Endometrial microvascular endothelial cells (primary cell): ENCODE data around the gene BCL6. TPM values are rescaled to one million over a fixed set of nuclear protein-coding genes. Genes with fewer than 3 reads are reported as not detected.

Experiments used
- in situ Hi-C: cut with HindIII; loops from 2 replicates; pipeline ENCODE4 v1.10.0; 2017; ENCODE audit warnings: low sequenced_read_pairs, low pct_unique_long_range_greater_than_20kb; ENCODE audit errors: inconsistent ontology term
- total RNA-seq: library from RNA; depleted of rRNA; stranded (reverse); fragments of >200 nt; gene quantifications from one replicate; pipeline ENCODE4 v1.2.3, GENCODE V29; 2015; ENCODE audit errors: inconsistent ontology term

The BCL6 gene
- total RNA-seq, 1 donor from 2014 or later, result 8.3 TPM

GRCh38 chr3:187765342-187765741 is 20.1 kb upstream of the BCL6 start:
- in situ Hi-C loops, result no loop called here

GRCh38 chr3:187763850-187764648 is 18.8 kb upstream of the BCL6 start:
- in situ Hi-C loops, result no loop called here

GRCh38 chr3:187762792-187763191 is 17.5 kb upstream of the BCL6 start:
- in situ Hi-C loops, result no loop called here

GRCh38 chr3:187759601-187760000 is 14.3 kb upstream of the BCL6 start:
- in situ Hi-C loops, result no loop called here

GRCh38 chr3:187758318-187758955 is 13.2 kb upstream of the BCL6 start:
- in situ Hi-C loops, result no loop called here

GRCh38 chr3:187753516-187753915 is 8.2 kb upstream of the BCL6 start:
- in situ Hi-C loops, result no loop called here

GRCh38 chr3:187750513-187751123 is 5.3 kb upstream of the BCL6 start:
- in situ Hi-C loops, result no loop called here

GRCh38 chr3:187750006-187750512 is 4.8 kb upstream of the BCL6 start:
- in situ Hi-C loops, result no loop called here

GRCh38 chr3:187748050-187748481 is 2.8 kb upstream of the BCL6 start:
- in situ Hi-C loops, result loop anchor here (10.0 to 25.0 kb wide), 7 partner anchors 407 to 1389 kb away; partner anchors contain the start of gene LPP

GRCh38 chr3:187747506-187747905 is 2.2 kb upstream of the BCL6 start:
- in situ Hi-C loops, result loop anchor here (10.0 to 25.0 kb wide), 7 partner anchors 407 to 1390 kb away; partner anchors contain the start of gene LPP

- in situ Hi-C loops, result loop anchor here (10.0 to 25.0 kb wide), 7 partner anchors 408 to 1391 kb away; partner anchors contain the start of gene LPP
Measured at GRCh38 chr3:187746442-187747281, 1.4 kb upstream of the BCL6 start.

- in situ Hi-C loops, result loop anchor here (10.0 to 25.0 kb wide), 7 partner anchors 409 to 1391 kb away; partner anchors contain the start of gene LPP
Measured at GRCh38 chr3:187746059-187746441, 782 bp upstream of the BCL6 start.

GRCh38 chr3:187744169-187745151 is 808 bp downstream of the BCL6 start:
- in situ Hi-C loops, result loop anchor here (5.0 to 25.0 kb wide), 8 partner anchors 410 to 1393 kb away; partner anchors contain the start of gene LPP

- in situ Hi-C loops, result loop anchor here (5.0 to 25.0 kb wide), 8 partner anchors 411 to 1394 kb away; partner anchors contain the start of gene LPP
Measured at GRCh38 chr3:187743195-187744141, 1.8 kb downstream of the BCL6 start.

GRCh38 chr3:187742351-187743171 is 2.7 kb downstream of the BCL6 start:
- in situ Hi-C loops, result loop anchor here (5.0 to 25.0 kb wide), 8 partner anchors 412 to 1395 kb away; partner anchors contain the start of gene LPP
